ENCODE results near the gene NDUFB5. TPM values are rescaled to one million over a fixed set of nuclear protein-coding genes. Genes with fewer than 3 reads are reported as not detected.

The NDUFB5 gene
- total and polyA plus RNA-seq, 4 experiments from 2014 or later: 55.7 to 121 (median 72.9) TPM

DNA sequence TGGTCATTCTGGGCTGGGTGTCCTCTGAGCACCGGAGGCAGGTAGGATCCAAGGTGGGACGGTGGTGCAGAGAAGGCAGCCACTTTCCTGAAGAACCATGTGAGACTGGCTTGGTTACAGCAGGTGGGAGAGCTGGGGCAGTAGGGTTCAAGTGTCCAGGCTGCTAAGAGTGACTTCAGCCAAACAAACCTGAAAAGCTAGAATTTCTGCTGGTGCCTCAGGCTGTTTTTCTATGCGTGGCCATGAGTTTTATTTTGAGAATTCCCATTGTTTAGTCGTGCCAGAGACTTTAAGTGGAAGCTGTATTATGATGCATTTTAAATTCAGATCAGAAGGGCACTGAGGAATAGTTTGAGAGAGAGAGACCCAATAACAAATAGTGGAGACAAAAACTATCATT, 68.3 kb downstream of the NDUFB5 start:
- Histone ChIP-seq H3K27ac (ENCODE audit: low read depth, low read length) (no peak overlapping the region), H3K9me3 (ENCODE audit: control insufficient read depth in 1 of 2, low read length in 2 of 2) (no peaks in the 10 kb centered on the region), H3K4me1 (ENCODE audit: insufficient read depth, low read length) (no peaks in the 10 kb centered on the region), H3K36me3 (ENCODE audit: insufficient read depth, low read length) (no peaks in the 10 kb centered on the region), H3K27me3 (ENCODE audit: insufficient read depth, low read length) (no peaks in the 10 kb centered on the region), H3K4me3 (ENCODE audit: low read length in 2 of 2) (no peak overlapping the region)
- no peak for DNase-seq
- peaks cover 0 to 14% of the 10 kb centered on the region in 2 donors for H3K36me3 Mint-ChIP-seq
- H3K27ac Mint-ChIP-seq: no peak overlapping the region
- H3K4me1 Mint-ChIP-seq: peaks cover 13 to 16% (median 15%) of the 10 kb centered on the region in 4 donors
- H3K9me3 Mint-ChIP-seq: no peaks in the 10 kb centered on the region
- no peaks in the 10 kb centered on the region for H3K27me3 Mint-ChIP-seq
- intact Hi-C loops (cut with micrococcal nuclease): no loop called here
- POLR2A ChIA-PET (ENCODE audit: partially characterized antibody): no interaction called here
- CTCF ChIA-PET (ENCODE audit: partially characterized antibody): interaction anchor here (0.8 kb wide), 1 partner anchor 12 kb away, joined by 3 read pairs; no protein-coding TSS in a partner anchor
- no peak overlapping the region for H3K4me3 Mint-ChIP-seq

DNA sequence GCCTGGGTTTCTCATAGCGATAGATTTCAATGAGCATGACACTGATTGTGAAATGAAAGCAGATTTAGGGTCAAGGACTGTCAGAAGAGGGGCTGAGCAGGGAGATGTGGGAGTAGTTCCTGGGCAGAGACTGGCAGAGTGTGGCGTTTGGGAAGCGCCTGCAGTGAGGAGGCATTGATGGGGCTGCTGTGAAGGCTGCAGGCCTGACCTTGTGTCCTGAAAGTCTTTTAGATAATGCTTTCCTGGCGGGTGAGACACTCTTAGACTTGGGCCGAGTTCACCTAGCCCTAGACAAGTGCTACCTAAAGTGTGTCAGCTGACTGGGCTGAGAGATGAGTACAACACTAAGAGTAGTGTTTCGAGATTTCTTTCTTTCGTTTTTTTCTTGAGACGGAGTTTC, 68.9 kb downstream of the NDUFB5 start:
- H3K27me3 Mint-ChIP-seq: no peaks in the 10 kb centered on the region
- Histone ChIP-seq H3K27me3 (ENCODE audit: insufficient read depth, low read length) (no peaks in the 10 kb centered on the region), H3K4me1 (ENCODE audit: insufficient read depth, low read length) (no peaks in the 10 kb centered on the region), H3K9me3 (ENCODE audit: control insufficient read depth in 1 of 2, low read length in 2 of 2) (no peaks in the 10 kb centered on the region), H3K27ac (ENCODE audit: low read depth, low read length) (no peak overlapping the region), H3K4me3 (ENCODE audit: low read length in 2 of 2) (no peak overlapping the region), H3K36me3 (ENCODE audit: insufficient read depth, low read length) (no peaks in the 10 kb centered on the region)
- intact Hi-C loops (cut with micrococcal nuclease): no loop called here
- no peak for DNase-seq
- POLR2A ChIA-PET (ENCODE audit: partially characterized antibody): no interaction called here
- H3K9me3 Mint-ChIP-seq: no peaks in the 10 kb centered on the region
- no peak overlapping the region for H3K27ac Mint-ChIP-seq
- CTCF ChIA-PET (ENCODE audit: partially characterized antibody): no interaction called here
- H3K4me1 Mint-ChIP-seq: peaks cover 10 to 16% (median 14%) of the 10 kb centered on the region in 4 donors
- peaks cover 0 to 14% of the 10 kb centered on the region in 2 donors for H3K36me3 Mint-ChIP-seq
- no peak overlapping the region for H3K4me3 Mint-ChIP-seq

DNA sequence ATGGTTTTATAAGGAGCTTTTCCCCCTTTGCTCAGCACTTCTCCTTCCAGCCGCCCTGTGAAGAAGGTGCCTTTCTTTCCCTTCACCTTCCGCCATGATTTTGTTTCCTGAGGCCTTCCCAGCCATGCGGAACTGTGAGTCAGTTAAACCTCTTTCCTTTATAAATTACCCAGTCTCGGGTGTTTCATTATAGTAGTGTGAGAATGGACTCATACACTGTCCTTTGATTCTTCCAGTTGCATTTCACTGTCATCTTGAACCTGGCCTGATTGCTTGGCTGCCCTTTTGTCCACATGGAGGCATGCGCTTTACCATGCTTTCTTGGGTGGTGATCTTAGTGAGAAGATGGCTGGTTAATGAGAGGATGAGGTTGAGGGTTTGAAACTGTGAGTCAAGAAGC, 71.5 kb downstream of the NDUFB5 start:
- Mint-ChIP-seq H3K4me1 (peaks cover 3 to 10% (median 7%) of the 10 kb centered on the region in 4 donors), H3K36me3 (peaks cover 0 to 7% of the 10 kb centered on the region in 2 donors), H3K27me3 (no peaks in the 10 kb centered on the region), H3K4me3 (no peak overlapping the region), H3K9me3 (no peaks in the 10 kb centered on the region), H3K27ac (no peak overlapping the region)
- no peak for DNase-seq
- intact Hi-C loops (cut with micrococcal nuclease): no loop called here
- no peak overlapping the region for H3K4me3 ChIP-seq (ENCODE audit: low read length in 2 of 2)
- no peaks in the 10 kb centered on the region for H3K27me3 ChIP-seq (ENCODE audit: insufficient read depth, low read length)
- H3K9me3 ChIP-seq (ENCODE audit: control insufficient read depth in 1 of 2, low read length in 2 of 2): no peaks in the 10 kb centered on the region
- no peaks in the 10 kb centered on the region for H3K36me3 ChIP-seq (ENCODE audit: insufficient read depth, low read length)
- CTCF ChIA-PET (ENCODE audit: partially characterized antibody): no interaction called here
- H3K27ac ChIP-seq (ENCODE audit: low read depth, low read length): no peak overlapping the region
- H3K4me1 ChIP-seq (ENCODE audit: insufficient read depth, low read length): no peaks in the 10 kb centered on the region
- POLR2A ChIA-PET (ENCODE audit: partially characterized antibody): interaction anchor here (0.7 kb wide), 1 partner anchor 233 kb away, joined by 3 read pairs; no protein-coding TSS in a partner anchor

Other genes starting within 250 kb of the NDUFB5 start
- gene GNB4, start 153.3 kb upstream of the NDUFB5 start, total RNA-seq: under 1 TPM; 0.91 to 0.96 TPM
- gene GNB4, start 153.3 kb upstream of the NDUFB5 start, polyA plus RNA-seq: under 1 TPM; 0.03 to 0.26 TPM
- 10 to 100 TPM; 56.9 to 62.4 TPM for gene ACTL6A, start 41.9 kb upstream of the NDUFB5 start, total RNA-seq
- gene ACTL6A, start 41.9 kb upstream of the NDUFB5 start, polyA plus RNA-seq: 10 to 100 TPM; 52.9 to 63.0 TPM
- gene MRPL47, start 156 bp upstream of the NDUFB5 start, total RNA-seq: 10 to 100 TPM; 16.9 to 17.3 TPM
- gene MRPL47, start 156 bp upstream of the NDUFB5 start, polyA plus RNA-seq: 10 to 100 TPM; 47.9 to 61.8 TPM
- gene USP13, start 48.2 kb downstream of the NDUFB5 start, total RNA-seq: 10 to 100 TPM in 1 of 2 experiments, 1 to 10 TPM in 1; 9.7 to 11.6 TPM
- 1 to 10 TPM; 5.3 to 9.4 TPM for gene USP13, start 48.2 kb downstream of the NDUFB5 start, polyA plus RNA-seq

Measured in CD4-positive, alpha-beta memory T cell (primary cell).